Hematopoietic multipotent progenitor cell treated with erythropoietin and hydrocortisone succinate and interleukin-3 and kit ligand, for 8 days (in vitro differentiated cells): Measurements from ENCODE around the gene PHYHD1.

Source experiments
- DNase-seq: peaks from one replicate; pipeline ENCODE4 v3.0.0-alpha.2; 2015

The PHYHD1 gene

DNA sequence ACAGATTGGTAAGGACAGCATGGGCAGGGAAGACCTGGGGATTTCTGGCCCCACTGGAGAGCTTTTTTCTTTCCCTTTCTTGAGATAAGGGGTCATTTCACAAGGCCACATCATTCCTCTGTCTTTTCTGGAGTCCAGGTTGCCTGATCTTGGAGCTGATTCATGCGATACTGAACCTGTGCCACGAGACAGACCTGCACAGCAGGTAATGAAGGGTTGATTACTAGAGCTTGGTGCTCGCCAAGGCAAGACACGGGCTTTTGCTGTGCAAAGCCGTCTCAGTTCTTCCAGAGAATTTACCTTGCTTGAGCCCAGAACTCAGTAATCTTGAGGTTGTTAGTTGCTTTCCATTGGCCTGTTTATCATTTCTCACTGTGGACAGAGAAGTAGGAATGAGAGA lies 65.9 kb downstream of the PHYHD1 start:
- DNase-seq = no peak

DNA sequence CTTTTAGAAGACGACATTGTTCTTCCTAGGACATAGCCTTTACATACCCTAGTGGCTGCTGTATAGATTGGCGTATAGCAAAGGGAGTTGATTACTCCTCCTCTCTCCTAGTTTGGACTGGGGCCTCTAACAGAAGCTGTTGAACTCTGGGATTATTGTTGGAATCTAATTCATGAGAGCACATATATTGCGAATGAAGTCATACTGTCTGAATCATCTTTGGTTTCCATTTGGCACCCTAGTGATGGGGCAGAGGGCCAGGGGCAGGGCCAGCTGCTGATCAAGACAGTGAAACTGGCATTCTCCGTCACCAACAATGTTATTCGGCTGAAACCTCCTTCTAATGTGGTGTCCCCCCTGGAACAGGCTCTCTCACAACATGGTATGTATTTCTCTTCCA lies 67.0 kb downstream of the PHYHD1 start:
- no peak for DNase-seq
